Fibroblast of skin of left quadriceps (primary cell): ENCODE measurements around the gene BANK1.
"Not testable (repeated sequence)": the region's sequence is repeated elsewhere in the genome, so short reads cannot be mapped to it uniquely, and the experiment has no call there.

Experiments used
- DNase-seq, 2 experiments: peaks; one replicate each; pipeline ENCODE4 v3.0.0-alpha.2; 2013; ENCODE audit warnings: low read depth in 2 of 2

BANK1 gene

GRCh38 chr4:101885574-101885973 lies 95.0 kb downstream of the BANK1 start:
- DNase-seq, result no peak

GRCh38 chr4:101886826-101887225 lies 96.3 kb downstream of the BANK1 start:
- no peak for DNase-seq

GRCh38 chr4:101888472-101888871 lies 97.9 kb downstream of the BANK1 start:
- no peak for DNase-seq

GRCh38 chr4:101905527-101905926 lies 115.0 kb downstream of the BANK1 start:
- DNase-seq, result not testable (repeated sequence)

GRCh38 chr4:101910786-101911373 lies 120.3 kb downstream of the BANK1 start:
- DNase-seq, result no peak

- no peak for DNase-seq
Measured at GRCh38 chr4:101911616-101912015, 121.1 kb downstream of the BANK1 start.

GRCh38 chr4:101914761-101915160 lies 124.2 kb downstream of the BANK1 start:
- DNase-seq, result no peak

- DNase-seq, result no peak
Measured at GRCh38 chr4:101919373-101919977, 128.9 kb downstream of the BANK1 start.

GRCh38 chr4:101921370-101921769 lies 130.8 kb downstream of the BANK1 start:
- DNase-seq, result no peak

GRCh38 chr4:101931619-101932018 lies 141.1 kb downstream of the BANK1 start:
- DNase-seq, result no peak

- no peak for DNase-seq
Measured at GRCh38 chr4:101933855-101934254, 143.3 kb downstream of the BANK1 start.

- DNase-seq, result no peak
Measured at GRCh38 chr4:101938836-101939235, 148.3 kb downstream of the BANK1 start.

GRCh38 chr4:101941816-101942358 lies 151.4 kb downstream of the BANK1 start:
- no peak for DNase-seq

- DNase-seq, result no peak
Measured at GRCh38 chr4:101942891-101943290, 152.4 kb downstream of the BANK1 start.

- no peak for DNase-seq
Measured at GRCh38 chr4:101944649-101945048, 154.1 kb downstream of the BANK1 start.

GRCh38 chr4:101948055-101948454 lies 157.5 kb downstream of the BANK1 start:
- no peak for DNase-seq

GRCh38 chr4:101948951-101949350 lies 158.4 kb downstream of the BANK1 start:
- no peak for DNase-seq

- no peak for DNase-seq
Measured at GRCh38 chr4:101950258-101950979, 159.9 kb downstream of the BANK1 start.

- no peak for DNase-seq
Measured at GRCh38 chr4:101952985-101953384, 162.5 kb downstream of the BANK1 start.

- DNase-seq, result peak; percentile 49 to 58
Measured at GRCh38 chr4:101953949-101954348, 163.4 kb downstream of the BANK1 start.

- DNase-seq, result no peak
Measured at GRCh38 chr4:101954351-101954750, 163.8 kb downstream of the BANK1 start.

- no peak for DNase-seq
Measured at GRCh38 chr4:101954975-101955678, 164.6 kb downstream of the BANK1 start.
